Activated CD4-positive, alpha-beta T cell treated with anti-CD3 and anti-CD28 coated beads, Interleukin-2, amount 50 U/mL, for 24 hours (primary cell): ENCODE results near the gene LGALS3.
A peak's percentile ranks its signal among the peaks of the same experiment; 100 is the strongest.

ENCODE experiments used
- DNase-seq, 2 donors: peaks; one replicate each; pipeline ENCODE4 v3.0.0-alpha.2; 2020; ENCODE audit warnings: low read depth in 1 of 2, low spot score in 1 of 2

Gene LGALS3

DNA sequence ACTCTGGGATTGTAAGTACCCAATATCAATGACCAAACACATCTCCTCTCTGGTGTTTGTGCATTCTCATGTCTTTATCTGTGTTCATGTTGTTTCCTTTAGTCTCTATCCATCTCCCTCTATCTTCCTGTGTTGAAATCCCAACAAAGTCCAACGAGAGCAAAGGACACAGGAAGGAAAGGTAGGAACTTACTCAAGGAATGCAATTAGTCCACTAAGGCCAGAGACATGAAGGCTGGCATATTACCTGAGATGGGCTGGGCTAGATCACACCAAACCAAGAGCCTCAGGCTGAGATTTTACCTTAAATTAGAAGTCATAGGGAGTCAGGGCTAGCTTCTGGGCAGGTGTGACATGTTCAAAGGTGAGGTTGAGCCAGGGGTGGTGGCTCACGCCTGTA lies 14.3 kb upstream of the LGALS3 start:
- DNase-seq, result no peak

DNA sequence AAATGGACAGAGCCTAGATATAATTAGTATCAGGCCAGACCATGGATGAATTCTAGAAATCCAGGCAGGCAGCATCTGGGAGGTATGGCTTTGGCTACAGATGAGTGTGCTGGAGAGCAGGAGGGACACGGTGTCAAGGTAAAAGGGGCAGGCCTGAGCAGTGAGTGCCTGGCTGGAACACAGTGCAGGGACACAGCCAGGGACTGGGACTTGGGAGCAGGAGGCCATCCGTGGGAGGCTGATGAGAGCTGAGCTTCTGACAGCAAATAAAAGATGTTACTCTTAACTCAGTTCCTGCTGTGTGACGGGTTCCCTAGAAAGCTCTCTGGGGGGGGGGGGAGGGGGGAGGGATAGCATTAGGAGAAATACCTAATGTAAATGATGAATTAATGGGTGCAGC lies 13.6 kb upstream of the LGALS3 start:
- DNase-seq, result no peak

DNA sequence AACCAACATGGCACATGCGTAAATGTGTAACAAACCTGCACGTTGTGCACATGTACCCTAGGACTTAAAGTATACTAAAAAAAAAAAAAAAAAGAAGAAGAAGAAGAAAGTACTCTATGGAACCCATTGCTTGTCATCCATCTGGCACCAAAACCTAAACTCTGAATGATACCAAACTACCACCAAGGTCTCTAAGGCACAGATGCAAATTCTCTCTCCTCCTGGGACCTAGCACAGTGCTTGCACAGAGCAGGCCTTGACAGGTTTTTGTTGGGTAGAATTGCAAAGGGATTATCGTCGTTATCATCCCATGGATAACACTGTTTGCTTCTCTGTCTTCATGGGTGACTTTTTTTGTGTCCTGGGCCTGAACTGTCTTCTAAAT lies 13.2 kb upstream of the LGALS3 start:
- no peak for DNase-seq

DNA sequence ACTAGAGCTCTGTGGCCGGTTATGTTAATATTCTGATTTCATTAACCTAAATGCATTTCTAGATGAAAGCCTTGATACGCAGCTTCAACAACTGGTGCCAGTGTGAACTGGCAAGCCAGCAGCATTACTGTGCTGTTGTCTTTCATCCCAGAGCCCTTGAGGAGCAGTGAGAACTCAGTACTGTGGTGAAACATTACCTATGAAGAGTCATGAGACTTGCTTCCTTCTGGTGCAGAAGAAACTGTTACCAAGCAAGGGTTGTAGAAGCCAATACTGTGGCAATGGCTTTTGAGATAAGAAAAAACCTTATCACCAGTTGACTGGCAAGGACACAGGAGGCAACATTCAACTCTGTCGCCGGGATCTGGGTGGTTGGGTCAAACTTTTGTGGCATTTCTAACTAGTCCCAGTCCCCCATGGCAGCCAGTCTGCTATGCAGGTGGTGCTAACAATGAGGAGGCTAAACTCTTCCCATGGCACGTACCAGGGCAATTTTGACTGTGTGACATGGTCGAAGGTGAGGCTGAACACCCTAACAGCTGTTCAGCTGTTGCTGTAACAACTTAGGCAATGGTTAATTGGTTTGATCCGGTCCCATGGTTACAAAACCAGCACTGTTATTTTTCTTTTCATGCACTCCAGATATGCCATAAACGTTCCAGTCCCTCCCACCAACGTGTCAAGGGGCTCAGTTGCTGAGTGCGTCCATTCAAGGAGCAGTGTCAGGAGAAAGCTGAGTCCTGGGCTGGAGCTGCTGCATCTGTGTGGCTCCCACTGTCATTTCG lies 12.6 kb upstream of the LGALS3 start:
- DNase-seq, result no peak

DNA sequence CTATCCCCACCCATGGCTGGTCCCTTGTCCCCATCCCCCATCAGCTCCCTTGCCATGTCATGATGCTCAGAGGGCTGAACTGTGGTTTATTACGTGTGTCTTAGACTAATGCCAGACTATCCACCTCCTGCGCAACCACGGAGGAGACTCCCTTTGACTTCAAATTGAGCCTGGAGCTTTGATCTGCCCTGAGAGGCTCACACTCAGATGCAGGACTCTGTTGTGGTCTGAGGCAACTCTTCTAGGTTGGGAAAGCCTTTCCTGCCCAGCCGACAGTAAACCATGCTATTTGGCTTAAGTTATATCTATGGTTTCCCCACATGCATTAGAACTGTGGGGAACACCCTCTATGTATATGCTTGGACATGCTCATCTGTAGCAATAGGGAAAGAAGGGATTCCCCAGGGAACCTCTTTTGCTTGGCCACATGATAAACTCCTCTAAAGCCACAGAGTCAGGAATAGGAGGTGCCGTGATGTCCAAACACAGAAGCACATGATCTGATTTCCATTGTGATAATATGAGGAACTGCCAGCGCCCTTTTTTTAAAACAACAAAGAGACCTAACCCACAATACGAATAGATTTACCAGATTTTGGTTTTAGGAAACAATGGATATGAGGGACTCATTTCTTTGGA lies 11.1 kb upstream of the LGALS3 start:
- DNase-seq, result no peak

DNA sequence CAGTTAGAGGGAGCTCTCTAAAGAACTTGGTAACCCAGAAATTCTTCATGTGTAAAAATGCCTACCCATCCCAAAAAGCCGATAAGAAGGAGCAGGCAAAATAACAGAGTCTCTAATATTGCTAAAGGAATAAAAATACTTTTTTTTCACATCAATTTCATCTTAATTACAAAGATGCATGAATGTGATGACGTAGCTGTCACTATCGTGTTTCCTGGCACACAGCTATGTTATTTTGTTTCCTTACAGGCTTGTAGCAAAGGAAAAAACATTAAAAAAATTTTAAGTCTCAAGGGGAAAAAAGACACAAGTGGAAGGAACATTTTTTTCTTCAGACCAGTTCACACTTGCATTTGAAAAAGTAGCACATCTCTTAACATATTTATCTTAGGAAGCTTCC lies 10.3 kb upstream of the LGALS3 start:
- DNase-seq, result no peak

DNA sequence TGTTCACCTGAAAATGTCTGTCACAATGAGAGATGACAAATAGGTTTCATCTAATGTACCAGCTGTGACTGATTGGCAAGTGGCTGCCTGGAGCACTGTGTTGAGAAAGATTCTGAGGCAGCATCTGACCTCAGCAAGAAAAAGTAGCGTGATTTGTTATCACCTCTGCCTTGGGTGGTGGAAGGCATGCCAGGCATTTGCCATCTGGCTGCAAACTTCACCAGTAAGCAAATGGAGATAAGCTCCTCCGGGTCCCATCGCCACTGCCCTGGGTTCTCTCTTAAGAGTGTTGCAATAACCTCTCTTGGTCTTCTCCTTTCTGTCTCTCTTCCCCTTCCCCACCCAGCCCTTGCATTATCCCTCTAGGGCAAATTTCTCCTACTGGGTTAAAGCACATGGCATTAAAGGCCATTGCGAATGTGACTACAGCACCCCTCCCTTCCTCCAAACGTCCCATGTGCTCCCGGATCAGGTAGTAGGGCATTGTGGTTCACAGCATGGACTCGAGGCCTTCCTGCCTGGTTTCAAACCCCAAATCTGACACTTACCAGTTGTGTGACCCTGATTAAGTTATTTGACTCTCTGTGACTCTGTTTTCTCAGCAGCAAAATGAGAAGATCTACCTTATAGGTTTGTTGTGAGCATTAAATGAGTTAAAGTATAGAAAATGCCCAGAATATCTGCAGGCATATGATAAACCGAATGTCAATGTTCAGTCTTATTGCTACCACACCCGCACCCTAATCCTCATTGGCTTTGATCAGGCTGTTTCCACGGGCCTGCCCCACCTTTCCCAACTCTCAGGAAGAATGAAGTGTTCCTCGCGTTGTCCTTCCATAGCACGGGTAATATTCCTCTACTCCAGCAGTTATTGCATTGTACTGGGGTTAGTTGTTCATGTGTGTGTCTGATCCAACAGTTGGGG lies 8.2 kb upstream of the LGALS3 start:
- no peak for DNase-seq

DNA sequence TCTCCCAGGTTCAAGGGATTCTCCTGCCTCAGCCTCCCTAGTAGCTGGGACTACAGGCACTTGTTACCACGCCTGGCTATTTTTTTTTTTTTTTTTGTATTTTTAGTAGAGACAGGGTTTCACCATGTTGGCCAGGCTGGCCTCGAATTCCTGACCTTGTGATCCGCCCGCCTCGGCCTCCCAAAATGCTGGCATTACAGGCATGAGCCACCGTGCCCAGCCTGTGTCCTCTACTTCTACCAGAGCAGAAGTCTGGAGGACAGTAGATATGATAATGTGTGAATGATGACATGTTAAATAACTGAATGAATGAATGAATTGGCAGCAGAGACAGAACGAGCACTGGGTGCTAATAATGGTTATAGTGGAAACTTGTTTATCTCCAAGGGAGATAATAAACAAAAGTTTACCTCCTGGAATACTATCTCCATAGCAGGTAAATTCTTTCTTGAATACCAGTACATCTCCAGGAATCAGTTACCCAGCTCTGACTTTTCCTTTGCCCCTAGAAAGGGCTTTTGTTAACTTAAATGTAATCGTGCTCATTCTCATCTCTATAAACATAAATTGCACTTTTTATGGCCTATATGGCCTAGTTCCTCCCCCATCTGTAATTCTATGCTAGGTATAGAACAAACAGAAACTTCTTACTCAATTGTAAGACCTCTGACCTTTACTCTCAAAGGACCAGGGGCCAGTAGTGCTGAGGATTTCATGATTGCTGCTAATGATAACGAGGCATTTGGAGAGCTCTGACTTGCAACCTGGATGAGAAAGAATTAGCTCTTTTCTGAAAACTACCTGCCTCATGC lies 7.2 kb upstream of the LGALS3 start:
- DNase-seq, result no peak

DNA sequence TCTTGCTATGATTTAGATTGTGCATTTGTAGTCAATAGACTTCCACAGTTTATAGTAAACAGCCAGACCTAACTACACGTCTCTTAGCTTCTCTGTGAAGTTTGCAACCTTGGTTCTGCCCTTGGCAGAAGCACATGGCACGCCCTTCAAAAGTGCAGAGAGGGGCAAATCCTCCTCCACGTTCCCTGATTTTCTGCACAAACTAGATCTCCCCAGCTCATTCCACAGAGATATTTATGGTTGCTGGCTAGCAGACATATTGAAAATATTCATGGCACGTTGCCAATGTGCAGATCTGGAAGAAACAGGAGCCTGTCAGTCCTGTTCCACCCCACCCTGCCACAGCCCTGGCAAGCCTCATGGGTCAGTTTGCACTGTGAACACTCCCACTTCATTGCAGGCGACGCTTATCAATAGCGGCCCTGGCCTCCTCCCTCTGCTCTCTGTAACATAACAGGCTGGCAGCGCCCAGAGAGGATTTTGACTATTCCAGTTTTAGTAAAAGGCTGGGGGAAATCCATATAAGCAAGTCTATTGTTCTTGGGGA lies 6.5 kb upstream of the LGALS3 start:
- no peak for DNase-seq

DNA sequence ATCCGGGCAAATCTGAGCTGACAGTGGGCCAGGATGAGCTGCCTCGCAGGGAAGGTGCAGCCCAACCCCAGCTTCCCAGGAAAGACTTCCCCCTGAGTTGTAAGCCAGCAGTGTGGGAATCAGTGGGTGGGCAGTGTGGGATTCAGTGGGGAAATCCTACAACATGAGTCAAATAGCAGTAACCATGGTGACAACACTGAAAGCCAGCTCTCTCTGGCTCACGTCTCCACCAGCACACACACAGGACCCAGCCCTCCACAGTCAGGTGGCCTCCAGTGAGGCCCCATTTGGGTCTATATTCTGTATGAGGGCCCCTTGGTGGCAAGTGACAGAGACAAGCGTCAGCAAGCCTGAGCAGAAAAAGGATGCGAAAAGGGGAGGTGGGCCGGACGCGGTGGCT lies 6.0 kb upstream of the LGALS3 start:
- no peak for DNase-seq

DNA sequence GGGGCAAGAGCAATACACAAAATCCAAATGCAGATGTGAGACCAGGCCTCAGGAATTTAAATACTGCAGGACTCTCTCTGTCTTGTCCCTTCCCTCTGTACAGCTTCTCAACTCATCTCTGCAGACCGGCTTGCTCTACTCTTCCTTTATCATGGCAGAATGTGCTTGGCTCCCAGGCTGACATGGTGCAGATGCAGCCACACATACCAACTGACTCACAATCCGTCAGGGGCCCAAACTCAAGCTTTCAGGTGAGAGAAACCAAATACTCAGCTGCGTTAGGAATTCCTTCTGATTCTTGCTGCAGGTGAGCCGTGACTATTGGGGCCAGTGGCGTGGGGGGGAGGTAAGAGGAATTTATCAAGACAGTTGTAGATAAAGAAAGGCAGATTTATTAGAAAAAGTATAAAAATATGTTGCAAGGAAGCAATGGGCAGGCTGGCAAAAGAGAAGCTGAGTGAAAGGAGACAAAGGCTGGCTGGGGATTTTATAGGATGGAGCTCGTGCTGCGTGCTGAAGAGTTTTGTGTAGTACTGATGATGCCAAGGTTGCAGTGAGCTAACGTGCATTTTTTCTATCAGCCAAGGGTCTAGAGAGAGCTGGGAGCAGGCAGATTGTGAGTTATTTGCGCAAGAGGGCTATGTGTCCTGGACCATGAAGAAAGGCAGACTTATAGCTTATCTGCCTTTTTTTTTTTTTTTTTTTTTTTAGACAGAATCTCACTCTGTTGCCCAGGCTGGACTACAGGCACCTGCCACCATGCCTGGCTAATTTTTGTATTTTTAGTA lies 5.0 kb upstream of the LGALS3 start:
- no peak for DNase-seq

DNA sequence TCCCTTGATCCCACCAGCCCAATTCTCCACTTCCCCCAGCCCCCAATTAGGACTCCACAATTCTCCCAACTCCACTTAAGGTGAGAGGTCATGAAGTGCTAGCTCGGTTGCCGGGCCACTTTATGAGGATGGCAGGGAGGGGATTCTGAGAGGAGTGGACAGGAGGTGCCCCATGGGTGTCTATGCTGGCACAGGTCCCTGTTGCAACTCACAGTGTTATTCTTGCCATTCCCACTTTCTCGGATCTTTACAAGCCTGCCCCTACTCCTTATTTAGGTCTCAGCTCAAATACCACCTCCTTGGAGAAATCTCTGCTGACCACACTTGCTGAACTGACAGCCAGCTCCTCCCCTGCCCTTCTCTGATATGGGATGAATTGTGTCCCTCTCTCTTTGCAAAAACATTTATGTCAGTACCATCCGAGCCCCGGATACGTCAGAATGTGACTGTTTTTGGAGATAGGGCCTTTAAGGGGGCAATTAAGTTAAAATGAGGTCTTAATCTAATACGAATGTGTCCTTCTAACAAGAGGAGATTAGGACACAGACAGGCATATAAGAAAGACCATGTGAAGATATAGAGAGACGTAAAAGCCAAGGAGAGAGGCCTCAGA lies 4.2 kb upstream of the LGALS3 start:
- DNase-seq, result no peak

DNA sequence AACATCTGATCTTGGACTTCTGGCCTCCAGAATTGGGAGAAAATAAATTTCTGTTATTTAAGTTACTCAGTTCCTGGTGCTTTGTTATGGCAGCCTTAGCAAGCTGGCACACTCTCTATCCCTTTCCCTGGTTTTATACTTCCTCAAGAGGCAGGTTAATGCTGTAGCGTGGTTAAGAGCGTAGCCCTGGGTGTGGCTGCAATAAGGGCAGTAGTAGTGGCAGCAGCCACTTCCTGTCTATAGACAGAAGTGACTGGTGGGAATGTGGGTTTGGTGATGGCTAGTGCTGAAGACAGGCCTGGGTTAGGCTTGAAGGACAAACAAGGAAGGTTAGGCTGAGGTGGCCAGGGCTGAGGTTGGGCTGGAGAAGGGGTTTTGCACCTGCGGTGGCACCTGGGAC lies 3.6 kb upstream of the LGALS3 start:
- DNase-seq, result no peak

DNA sequence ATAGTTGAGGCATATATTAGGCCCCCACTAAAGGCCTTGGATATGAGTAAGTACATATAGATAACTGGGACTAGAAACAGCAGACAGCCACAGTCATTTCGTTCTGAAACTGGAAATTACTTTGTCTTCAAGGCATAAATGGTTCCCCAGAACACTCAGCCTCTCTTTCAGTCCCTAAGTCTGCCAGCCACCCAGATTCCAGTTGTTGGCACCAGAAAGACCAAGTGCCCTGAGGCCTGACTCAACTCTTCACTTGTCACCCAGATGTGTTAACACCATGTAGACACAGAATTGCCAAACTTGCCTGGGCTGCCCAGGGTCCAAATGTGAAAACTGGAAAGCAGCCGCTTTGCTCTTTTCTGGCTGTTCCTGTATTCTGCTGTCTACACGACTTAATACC lies 3.0 kb upstream of the LGALS3 start:
- no peak for DNase-seq

DNA sequence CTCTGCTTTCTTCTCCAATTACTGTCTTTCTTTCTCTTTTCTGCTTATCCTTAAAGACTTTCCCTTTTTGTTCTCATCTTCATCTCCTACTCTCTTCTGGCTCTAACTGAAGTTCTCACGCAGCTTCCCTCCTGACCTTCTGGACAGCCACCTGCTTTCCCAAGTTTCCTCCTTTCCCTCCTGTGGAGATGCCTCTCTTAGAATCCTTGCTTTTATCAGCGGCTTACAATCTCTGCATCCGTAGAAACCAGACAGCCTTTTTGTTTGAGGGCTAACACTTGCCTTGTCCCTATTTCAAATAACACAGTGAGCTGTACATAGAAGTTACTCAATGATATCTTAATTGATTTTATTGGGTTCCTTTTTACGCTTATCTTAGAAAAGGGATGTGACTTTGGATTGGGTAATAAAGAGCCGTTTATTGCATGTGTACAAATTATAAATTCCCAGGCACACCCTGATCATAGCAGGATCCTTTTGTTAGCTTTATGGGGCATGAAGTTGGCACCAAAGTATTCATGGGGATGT lies 2.1 kb upstream of the LGALS3 start:
- DNase-seq, result no peak

DNA sequence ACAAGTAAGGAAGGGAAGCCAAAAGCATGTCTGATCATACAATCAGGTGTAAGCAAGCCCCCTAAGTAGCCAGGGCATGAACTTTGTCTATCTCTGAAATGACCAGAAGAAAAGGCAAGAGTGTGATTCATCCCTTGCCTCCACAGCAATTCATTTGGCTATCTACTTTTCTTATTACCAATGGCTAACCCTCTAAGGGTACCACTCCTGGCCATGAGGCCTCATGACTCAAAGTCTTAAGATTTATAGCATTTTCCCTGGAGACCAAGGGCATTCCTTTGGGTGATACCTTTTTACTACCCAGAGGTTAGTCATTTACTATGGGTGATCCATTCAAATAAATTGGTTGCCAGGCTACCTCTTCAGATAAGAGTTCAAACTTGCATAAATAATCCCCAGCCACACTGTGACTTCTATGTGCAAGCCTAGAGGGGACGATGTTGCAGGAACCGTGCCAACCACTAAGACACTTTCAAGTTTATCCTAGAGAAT lies 1.5 kb upstream of the LGALS3 start:
- DNase-seq, result no peak

DNA sequence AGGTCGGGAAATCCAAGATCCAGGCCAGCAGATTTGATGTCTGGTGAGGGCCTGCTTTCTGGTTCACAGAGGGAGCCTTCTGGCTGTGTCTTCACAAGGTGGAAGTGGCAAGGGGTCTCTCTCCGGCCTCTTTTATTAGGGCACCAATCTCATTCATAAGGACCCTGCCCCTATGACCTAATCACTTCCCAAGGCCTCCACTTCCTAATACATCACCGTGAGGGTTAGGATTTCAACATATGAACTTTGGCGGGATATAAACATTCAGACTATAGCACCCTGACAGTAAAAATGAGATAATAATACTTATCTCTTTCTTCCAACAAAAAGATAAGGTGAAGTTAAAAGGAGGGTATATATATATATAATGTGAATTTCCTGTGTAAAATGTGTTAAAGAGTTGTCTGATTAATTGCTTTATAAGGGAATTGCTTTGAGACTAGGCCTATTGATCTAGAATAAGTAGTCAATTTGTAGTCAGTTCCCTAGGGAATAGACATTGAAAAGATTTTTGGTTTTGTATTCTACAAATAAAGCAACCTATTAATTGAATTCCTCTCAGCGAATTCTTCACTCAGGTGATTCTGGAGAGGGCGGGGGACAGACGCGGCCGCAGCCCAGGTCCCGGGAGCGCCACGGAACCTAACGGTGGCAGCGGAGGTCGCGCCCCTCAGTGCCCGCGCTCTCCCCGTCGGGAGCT lies 516 bp upstream of the LGALS3 start:
- DNase-seq, result no peak

DNA sequence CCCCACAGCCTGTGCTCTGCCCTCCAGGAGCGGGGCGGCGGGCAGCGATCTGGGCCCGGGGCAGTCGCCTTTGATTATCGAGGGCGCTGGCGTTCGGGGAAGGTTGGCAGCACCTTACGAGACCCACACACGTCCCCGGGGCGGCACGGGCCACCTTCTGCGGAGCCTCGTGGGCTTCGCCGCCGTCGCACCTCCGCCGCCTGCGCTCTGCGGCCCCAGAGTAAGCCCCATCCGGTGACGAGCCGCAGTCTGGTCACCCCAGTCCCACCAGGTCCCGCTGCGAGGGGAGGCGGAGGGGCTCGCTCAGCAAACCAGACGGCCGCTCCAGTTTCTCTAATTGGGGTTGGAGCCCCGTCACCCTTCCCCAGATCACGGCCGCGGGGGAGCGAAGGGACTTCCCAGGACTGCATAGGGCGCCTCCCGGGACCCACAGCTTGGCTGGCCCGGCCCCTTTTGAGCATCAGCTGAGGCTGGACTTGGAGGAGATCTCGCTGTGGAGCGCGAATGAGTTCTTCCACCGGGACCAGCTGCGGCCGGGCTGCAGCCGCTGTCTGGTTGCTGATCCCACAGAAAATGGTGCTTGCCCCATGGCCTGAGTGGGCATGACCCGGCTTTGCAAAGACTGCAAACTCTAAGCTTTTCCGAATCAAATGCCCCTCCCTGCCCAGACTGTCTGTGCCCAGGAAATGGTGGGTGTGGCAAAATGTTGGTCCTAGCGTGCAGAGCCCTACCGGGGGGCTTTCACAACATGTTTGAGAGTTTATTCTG lies 560 bp downstream of the LGALS3 start:
- peak; percentile 20 to 32 for DNase-seq
